ENCODE results near the gene CA10.

The CA10 gene

DNA sequence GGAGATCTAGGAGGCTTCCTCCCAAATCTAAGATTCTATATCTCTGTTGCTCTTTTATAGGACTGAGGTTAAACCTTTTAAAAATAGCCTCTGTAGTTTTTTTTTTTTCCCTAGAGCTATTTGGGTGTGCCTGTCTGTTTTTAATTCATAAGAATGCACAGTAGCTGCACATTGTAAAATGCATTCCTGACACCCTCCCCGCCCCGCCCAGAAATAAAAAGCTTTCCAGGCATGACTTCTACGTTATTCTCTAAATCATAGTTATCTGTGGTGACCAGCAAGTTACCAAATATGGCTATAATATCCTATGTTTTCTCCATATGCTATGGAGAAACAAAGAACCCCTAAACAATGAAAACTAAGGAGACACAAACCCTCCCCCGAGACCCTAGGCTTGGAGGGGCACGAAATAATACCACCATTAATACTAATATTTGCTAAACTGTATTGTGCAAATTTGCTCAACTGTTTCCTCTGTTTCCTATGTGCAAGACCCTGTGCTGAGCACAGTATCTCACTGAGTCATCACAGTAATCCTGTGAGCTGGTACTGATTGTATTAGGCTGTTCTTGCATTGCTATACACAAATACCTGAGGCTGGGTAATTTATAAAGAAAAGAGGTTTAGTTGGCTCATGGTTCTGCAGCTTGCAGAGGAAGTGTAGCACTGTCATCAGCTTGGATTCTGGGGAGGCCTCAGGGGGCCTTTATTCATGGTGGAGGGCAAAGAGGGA lies 388.3 kb downstream of the CA10 start:
- no peak for DNase-seq

DNA sequence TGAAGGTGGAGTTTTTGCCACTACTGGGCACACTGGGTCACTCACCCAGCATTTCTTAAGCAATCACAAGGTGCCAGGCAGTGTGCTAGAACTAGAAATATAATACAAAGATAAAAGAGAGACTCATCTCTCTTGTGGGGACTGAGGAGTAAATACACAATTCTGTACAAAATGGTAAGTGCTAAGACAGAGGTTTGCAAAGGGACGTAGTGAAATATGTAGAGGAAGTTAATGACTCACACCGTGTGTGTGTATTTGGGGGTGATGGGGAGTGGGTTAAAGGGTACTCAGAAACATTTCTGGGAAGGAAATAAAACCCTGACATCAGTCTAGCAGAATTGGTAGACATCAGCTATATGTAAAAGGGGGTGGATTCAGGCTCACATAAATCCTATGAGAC lies 389.3 kb downstream of the CA10 start:
- no peak for DNase-seq

DNA sequence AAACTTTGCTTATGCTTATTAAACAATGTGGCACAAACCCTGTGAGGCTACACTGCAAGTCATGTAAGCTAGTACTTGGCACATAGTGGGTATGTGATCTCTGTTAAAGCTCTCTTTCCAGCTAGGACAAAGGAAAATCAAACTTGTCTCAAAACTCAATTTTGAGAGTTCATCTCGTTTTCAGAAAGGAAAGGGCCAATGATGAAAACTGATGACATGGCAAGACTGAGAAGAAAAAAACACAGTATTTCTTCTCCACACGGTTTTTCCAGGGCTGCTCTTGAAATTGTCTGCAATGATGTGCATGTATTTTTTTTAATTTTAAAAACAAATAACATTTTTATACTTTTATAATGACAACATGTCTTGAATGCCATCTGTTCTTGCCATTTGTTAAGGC lies 389.8 kb downstream of the CA10 start:
- no peak for DNase-seq

DNA sequence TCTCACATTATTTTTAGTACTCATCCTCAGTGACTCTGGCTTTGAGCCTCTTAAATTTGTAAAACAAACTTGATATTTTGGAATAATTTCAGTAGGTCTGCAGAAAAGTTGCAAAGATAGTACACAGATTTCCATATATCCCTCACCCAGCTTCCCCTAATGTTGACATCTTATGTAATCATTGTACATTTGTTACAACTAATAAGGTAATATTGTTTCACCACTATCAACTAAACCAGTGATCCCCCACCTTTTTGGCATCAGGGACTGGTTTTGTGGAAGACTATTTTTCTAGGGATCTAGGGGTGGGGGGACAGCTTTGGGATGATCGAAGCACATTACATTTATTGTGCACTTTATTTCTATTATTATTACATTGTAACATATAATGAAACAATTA lies 391.2 kb downstream of the CA10 start:
- DNase-seq: no peak

DNA sequence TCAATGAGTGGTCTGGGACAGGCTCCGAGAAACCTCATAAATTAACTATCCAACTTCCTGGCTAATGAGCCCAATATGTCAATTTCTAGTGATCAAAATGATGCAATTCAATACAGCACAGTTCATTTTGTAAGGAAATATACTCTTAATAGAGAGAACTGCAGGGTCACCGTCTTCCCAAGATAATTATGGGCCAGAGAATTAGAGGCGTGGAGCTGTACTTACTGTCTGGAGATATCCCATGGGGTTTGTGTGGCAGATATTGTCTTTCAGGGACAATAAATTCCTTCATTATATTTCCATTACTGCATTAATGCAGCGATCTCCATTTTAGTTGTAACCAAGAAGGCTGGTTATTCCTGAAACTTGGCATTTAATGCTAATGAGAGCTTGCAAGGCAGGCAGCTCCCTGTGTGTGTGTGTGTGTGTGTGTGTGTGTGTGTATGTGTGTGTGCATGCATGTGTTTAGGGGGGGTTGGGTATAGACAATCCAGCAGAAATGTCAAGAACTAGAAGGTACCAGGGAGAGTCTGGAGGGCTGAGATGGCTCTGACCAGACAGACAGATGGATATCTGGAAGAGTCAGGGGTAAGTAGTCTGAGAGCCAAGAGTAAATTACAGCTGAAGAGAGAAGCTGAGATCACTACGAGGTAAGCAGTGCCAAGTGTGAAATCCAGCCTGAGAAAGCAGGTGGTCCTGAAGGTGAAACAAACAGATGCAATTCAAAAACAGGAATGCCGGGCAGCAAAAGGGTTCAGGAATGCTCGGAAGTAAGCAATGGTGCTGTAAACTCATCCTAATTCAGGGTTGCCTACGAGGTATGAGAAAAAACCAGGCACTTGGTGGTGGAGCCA lies 393.0 kb downstream of the CA10 start:
- no peak for DNase-seq

DNA sequence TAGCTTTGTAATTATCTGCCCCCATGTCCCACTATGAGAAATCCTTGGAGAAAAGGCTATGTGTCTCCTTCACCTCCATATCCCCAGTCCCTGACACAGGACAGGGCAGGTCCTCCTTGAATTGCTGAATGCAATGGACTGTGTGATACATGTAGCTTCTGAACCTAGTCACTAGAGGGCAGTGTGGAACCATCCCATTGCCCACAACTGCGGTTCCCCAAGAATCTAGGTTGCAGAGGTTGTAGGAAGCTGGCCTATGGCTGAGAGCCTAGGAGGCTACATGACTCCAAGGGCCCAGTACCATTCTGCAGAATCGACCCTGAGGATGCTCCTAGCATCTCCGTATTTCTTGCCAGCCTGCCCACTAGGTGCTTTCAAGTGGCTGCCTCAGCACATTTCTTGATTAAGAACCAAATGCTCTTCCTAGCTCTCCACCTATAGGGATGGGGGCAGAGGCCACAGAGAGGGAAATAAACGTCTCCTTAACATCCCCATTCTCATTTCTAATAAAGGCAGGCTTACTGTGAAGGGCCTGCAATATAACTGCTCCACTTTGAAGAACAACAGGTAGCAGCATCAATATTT lies 394.0 kb downstream of the CA10 start:
- peak in 45 of 56 donors; percentile 1 to 65 (median 13) for DNase-seq

DNA sequence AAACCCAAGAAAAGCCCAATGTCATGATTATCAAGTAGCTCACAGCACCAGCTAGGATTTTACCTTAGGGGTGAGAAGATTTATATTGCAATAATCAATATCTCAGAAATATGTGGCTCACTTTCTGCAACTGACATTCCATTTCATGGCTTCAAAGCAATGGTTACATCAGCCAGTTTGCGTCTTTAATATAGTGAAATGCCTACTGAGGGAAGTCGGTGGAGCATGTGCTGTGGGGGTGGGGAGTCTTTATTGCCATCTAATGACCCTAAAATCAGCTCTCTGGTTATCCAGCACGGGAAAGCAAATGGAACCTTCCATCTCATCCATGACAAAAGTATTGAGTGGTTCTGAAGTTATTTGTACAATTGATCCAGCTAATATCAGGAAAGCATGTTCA lies 395.5 kb downstream of the CA10 start:
- DNase-seq: no peak

DNA sequence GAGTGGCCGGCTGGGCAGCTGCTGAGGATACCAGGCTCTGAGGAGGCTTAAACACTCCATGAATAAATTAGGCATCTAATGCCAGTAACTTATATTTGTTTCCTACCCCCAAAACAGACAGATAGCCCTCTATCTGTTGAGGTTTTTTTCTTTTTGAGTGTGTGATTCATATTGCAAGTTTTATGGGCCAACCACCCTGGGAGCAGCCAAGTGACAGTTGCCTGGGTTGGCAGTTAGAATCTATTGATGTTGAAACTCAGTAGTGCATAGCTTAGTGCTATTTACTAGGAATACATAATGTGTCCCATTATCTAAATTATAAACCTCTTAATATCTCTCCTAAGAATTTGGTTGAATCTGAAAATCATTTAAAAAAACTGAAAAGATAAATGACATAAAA lies 397.4 kb downstream of the CA10 start:
- no peak for DNase-seq

DNA sequence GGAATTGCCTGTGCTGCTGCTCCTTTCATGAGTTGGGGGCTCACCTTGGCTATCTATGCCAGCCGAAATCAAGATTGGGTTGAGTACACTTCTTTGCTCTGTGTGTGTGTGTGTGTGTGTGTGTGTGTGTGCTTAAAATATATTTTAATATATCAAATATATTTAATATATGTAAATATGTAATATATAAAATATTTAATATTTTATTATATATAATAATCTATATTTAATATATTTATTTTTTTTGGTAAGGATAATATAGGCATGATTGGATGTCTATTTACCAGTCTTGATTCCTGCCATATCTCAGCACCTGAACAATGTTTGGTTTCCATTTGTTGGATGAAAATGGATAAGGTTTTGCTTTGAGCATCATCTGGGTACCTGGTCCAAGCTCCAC lies 399.3 kb downstream of the CA10 start:
- no peak for DNase-seq

DNA sequence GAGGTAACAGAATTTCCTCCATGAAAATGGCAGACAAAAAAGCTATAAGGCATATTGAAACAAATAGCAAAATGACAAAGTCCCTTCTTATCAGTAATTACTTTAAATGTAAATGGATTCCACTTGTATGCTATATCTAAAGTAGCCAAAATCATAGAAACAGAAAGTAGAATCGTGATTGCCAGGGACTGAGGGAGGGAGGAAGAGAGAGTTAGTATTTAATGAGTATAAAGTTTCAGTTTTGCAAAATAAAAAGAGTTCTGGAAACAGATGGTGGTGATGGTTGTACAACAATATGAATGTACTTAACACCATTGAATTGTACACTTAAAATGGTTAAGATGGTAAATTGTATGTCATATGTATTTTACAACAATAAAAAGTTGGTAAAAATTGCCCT lies 407.4 kb downstream of the CA10 start:
- DNase-seq: no peak

DNA sequence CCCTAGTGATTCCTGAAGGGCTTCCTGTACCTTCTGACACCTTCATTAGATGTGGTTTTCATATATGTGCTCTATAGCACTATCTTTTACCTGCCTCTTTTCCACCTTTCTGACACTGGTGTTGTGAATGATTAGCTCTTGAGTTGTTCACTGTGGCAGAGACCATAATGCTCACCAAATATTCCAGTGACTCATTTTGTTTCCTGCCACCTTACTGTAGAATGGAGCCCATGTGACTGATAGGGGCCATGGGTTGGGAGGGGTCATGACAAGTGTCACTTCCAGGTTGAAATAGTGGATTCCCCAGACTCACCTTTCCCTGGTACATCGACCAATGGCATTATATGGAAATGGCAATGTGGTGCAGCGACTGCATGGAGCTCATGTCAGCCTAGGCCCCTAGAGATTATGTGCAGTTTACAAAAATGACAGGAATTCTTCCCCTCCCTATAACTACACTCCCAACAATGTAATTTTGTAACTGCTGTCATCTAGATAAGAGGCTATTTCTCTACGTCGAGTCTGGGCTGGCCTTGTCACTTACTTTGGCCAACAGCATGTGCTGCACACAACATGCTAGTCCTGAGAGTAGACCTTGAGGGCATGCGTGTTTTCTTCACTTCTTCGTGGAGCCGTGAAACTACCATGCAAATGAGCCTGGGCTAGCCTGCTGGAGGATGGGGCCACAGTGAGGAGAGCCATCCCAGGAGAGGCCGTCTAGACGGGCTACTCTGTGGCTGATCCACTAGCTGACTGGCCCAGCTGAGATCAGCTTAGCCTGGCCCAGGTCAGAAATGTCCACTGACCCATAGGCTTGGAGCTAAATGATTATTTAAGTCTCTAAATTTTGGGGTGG lies 409.5 kb downstream of the CA10 start:
- no peak for DNase-seq

DNA sequence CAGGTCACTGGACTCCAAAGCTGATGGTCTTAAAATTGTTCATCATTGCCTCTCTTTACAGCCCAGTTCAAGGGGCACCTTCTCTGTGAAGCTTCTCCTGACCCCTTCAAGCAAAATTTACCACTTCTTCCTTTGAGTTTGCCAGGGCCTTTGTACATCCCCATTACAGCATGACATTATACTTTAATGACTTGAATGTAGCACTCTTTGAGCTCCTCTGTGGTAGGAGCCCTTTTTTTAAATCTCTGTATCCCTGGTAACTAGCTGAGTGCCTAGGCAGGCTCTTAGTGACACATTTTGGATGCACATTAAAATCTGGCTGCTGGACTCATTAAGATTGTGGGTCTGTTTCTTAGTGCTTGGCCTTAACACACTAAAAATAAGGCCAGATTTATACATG lies 412.1 kb downstream of the CA10 start:
- no peak for DNase-seq

DNA sequence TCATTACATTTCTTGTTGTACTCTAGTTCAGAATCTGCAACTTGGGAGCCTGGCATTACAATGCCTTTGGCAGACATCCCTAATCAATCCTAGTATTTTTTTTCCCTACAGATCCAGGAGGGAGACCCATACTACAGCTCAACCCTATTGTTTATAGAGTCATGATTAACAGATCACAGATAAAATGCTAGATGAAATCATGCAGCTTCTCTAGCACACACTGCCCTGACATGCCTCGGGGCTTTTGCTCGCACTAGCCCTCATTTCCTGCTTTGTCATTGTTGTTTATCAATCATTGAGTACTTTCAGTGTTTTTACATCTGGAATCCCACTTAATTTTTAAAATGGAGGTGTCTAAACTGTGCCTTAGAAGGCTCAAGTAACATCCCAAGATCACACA lies 412.5 kb downstream of the CA10 start:
- no peak for DNase-seq

DNA sequence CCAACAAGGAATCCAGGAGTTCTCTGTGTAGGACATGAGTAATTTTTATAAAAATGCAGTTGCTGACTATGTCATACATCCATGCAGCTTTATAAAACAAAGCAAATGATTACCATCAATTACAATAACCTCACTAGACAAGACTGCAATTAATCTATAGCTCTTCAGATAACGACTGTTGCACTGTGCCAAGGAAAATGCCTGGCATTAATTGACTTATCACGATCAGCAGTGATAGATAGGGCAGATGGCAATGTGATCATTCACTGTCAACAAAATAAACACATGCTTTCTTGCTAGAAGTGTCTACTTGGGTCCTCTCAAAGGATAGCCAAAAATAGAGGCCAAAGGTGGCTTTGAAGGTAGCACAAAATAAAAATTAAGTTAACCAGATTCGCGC lies 415.0 kb downstream of the CA10 start:
- DNase-seq: no peak

DNA sequence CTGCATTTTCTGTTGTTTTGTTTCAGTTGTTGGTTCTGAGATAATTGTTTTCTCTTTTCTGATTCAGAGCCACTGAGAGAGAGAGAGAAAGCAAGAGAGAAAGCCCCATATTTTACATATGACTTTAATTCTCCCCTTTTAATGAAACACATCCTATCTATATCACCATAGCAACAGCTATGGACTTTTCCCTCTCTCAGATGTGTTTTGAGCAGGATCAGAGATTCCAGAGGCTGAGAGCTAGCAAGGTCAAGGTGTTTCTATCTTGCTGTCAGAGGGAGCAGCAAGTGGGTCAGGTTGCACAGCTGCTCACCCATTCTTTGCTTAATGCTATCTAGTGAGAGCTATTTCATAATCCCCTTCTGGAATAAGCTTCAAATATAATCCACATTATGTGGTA lies 415.9 kb downstream of the CA10 start:
- DNase-seq: no peak

DNA sequence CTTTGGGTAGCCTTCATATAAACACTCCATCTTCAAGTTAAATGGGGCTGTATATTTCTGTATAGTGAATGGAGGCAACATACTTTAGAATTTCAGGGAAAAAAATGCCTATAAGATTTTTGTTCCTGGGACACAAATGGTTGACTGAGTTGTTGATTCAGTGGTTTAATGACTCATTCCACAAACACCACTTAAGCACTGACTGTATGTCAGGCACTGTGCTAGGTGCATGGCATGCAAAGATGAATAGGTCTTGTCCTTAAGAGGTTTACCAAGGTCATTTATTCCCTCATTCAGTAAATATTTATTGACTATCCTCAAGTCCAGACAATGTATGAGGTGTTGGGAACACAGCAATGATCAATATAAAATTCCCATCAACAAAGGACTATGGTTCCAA lies 417.1 kb downstream of the CA10 start:
- no peak for DNase-seq

DNA sequence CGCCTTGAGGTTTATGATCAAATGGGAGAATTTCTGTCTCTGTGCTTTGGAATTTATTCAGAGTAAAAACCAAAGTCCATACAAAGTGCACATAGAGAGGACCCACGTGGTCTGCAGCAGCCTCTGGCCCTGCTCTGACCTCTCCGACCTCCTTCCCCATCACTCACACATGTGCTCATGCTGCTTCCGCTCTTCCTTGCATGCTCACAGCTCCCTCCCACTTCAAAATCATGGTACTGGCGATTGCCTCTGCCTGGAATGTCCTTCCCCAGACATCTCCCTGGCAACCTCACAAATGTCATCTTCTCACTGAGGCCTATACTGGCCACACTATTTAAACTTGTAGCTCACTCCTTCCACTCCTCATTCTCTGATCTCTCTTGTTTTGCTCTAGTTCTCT lies 418.0 kb downstream of the CA10 start:
- no peak for DNase-seq

DNA sequence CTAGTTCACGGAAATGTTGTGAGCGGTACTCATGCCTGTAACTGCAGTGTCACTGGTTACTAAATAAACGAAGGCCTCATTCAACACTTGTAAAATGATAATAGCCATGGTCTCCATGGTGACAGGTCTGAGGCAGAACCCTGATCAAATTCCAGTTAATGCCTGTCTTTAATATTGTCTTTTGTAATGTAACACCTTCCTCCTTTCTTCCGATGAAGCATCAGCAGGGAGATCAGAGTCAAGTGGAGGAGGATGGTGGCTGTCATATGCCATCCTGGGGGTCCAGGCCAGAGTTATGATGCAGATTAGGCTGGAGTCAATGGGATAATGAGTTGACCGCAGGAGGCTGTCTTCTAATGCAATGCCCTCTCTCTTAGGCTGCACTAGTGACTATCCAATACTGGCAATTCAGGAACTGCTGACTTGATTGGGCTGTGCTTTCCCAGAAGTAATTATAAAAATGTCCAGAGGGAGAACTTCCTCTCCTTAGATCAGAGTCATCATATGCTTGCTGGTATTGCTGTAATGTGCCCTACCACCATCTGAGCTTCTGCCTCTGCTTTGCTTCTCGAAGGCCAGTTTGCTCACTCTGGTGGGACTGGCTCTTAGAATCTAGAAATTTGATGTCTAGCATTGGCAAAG lies 419.1 kb downstream of the CA10 start:
- DNase-seq: no peak

DNA sequence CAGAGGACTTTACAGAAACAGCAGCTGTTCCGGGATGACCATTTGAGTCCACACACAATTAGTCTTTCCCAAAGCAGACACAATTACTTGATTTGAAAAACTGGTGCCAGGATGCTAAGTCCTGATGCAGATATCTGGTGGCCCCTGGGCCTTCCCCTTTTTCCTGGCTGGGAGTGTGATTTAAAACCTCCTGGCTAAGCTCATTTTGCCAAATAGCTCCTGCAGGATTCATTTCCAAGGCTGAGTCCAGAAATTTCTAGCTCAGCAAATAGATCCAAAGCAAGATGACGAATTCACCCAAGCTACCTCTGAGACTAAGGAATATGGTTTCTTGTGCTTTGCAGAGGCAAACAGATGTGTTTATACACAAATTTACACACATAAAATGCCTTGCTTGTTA lies 422.2 kb downstream of the CA10 start:
- DNase-seq: no peak

DNA sequence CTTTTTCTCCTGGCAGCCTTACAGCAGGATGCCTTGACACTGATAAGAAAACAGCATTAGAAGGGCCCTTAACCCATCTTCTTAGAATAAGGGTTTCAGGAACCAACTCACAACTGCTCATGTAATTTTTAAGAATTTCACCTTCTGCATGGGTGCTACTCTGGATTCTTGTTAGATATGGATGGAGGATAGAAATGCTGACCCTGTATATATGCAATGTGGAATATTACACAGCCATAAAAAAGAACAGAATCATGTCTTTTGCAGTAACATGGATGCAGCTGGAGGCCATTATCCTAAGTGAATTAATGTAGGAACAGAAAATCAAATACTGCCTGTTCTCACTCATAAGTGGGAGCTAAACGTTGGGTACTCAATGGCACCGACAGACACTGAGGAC lies 423.5 kb downstream of the CA10 start:
- DNase-seq: no peak

DNA sequence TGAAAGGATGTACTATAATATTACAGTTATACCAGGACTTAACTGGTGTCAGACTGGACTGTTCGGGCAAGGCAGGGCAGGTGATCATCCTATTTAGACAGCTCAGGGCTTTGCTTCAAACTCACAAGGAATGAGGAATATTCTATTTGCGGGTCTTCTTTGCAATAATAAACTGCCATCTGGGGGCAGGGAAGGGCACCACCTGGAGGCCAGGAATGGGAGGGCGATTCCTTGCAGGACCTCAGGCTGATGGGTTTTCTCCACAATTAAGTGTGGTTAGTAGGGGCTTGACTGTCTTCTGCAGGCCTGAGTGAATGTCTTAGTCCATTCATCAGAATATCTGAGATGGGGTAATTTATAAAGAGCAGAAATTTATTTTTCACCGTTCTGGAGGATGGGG lies 424.1 kb downstream of the CA10 start:
- no peak for DNase-seq

All from nucleus accumbens (tissue), 56 donors.